Occipital lobe (tissue), 2 donors: ENCODE measurements around the gene PEAK3. TPM values are rescaled to one million over a fixed set of nuclear protein-coding genes. Genes with fewer than 3 reads are reported as not detected.

ENCODE experiments used
- DNase-seq: peaks from one replicate; lab custom pipeline; 2025; lab: John Stamatoyannopoulos, UW
- total RNA-seq: library from RNA; depleted of rRNA; stranded (reverse); fragments of >200 nt; gene quantifications from one replicate; pipeline ENCODE4 v1.2.3, GENCODE V29; 2014

PEAK3 gene, protein sequence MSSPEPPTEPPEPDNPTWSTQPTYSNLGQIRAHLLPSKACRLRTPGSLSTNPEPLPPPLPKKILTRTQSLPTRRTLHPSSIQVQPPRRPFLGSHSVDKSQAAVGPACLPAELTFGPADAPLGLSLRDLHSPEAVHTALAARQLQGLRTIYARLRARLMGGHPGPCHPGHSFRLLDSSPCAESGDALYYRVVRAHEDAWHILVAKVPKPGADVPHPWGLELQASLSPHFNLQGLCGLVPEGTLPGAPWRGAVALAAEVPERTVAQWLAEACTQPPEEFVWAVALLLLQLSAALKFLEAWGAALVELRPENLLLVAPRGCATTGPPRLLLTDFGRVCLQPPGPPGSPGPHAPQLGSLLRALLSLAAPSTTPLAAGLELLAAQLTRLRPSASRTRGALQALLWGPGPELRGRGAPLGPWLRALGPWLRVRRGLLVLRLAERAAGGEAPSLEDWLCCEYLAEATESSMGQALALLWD
- total RNA-seq: not detected

DNA sequence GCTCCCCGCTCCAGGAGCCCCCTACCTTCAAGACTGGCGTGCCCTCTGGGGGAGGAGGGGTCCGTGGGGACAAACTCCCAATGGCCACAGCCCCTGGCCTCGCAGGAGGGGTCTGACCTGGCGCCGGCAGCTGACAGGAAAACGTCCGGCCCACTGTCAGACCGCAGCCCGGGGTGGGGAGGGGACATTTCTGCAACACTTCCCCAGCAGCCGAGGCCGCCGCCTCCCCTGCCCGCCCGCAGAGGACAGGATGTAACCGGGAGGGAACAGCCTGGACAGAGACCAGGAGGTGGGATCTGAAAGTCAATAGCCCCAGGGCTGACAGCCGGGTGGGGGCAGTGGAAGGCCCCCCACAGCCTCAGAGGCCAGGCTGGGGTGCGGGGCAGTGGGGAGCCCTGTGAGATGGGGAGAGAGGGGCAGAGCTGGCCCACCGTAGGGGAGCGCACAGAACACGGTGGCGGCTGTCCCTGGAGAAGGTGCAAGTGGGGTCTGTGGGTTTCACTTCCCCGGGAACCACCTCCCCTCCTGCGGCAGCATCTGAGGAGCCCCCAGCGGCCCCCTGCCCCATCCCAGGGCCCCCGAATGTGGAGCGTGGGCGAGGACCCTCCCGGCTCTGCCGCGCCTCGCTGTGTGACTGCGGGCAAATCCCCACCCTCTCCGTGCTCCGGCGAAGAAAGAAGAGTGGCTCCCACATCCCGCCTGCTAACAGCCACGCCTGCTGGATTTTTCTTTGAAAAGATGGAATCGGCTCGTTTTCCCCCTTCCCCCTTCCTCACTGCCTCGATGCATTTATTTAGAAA lies at the start of gene PEAK3:
TSS of gene PEAK3 (minus strand) at position 114 of the 800 bp plus-strand sequence. CDS start 1,244 bp downstream, outside the sequence.
- DNase-seq: no peak

DNA sequence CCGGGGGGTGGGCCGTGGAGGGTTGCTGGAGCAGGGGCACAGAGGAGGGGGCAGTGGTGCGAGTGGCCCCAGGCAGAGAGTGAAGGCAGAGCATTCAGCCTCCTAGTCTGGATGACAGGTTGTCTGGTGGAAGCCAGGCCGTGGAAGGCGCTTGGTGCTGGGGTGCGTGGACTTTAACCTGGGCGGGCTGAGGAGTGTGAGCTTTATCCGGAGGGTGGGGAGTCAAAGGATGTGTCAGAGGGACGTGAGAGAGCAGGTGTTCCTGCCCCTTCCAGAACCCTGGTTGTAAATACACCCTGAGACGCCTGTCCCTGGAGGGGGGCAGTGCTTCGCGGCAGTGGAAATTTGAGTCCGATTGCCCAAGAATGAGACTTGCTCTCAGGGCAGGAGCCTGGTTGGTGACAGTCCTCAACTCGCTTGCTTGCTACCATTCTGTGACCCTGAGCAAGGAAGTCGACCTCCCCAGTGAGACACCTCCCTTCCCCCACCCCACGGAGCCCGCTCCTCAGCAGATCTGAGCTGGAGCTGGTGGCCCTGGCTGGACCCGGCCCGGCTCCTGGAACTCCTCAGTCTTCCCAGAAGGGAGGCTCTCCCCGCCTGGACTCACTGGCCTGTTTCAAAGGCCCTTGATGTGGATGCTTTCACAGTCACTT lies 48.8 kb upstream of the PEAK3 start:
- no peak for DNase-seq

DNA sequence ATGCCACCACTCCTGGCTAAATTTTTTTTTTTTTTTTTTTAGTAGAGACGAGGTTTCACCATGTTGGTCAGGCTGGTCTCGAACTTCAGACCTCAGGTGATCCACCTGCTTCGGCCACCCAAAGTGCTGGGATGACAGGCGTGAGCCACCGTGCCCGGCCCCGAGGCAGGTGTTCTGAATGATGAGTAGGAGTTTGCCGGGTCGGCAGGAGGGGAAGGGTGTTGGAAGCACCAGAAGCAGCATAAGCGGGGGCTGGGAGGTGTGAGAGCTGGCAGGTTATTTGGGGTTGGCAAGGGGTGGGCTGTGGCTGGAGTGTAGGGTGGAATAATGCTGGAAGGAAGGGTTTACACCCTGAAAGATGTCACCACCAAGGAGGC lies 48.3 kb upstream of the PEAK3 start:
- no peak for DNase-seq

DNA sequence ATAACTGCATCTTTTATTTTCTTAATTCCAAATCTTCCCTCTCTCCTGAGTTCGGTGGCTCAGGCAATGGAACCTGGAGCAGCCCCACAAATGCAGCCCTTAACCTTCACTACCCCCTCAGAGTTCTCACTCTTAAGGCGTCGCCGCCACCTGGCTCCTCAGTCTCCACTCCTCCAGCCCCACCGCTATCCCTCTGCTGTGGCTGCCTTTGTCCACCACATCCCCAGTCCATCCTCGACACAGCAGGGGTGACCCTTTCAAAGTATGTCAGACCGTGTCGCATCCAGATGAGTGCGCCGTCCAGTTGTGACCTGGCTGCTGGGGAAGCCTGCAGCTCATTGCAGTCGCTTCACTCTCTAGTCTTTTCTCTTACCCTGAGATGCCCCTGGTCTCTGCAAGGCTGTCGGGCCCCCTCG lies 47.5 kb upstream of the PEAK3 start:
- no peak for DNase-seq

DNA sequence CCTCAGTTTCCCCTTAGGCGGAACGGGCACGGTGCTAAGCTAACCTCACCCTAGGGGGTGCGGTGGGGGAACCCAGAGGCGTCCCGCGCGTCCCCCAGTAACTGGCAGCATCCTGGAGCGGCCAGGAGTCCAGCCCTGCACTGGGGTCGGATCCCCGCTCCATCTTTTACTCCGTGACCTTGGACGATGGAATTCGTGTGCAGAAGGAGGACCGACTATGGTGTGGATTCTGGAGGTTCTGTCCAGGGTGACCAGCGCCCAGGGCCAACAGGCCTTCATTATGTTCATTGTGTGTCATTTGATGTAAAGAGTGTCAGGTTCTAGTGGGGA lies 47.1 kb upstream of the PEAK3 start:
- no peak for DNase-seq

DNA sequence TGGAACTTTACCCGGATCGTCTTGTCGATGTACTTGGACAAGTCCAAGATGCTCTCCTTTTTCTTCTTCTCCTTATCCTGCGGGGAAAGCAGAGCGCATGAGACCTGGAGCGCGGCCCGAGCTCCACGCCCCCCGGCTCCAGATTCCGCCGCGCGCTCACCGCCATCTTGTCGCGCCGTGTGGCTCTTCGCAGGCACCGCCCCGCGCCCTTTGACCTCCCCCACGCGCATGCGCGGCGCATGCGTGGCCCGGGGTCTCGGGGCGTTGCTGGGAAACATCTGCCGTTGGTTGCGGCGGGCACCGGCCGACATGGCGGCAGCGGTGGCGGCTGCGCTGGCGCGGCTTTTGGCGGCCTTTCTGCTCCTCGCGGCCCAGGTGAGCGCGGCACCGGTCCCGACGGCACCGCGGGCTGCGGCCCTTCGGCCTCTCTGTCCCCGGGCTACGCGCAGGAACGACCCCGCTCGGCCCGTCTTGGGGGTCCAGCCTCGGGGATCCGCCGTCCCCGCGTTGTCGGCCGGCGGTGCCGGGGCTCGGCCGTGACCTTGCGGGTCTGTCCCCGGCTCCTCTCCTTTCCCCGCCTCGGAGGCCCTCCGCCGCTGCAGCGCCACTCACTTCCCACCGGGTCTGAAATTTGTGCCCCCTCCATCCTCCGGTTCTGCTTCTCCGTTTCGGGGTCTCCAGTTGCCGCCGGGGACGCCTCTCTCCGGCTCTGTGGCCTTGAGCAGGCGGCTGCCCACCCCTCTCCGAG lies 46.6 kb upstream of the PEAK3 start, which contains the start of the genes LSM7 and SPPL2B:
TSS of gene LSM7 (minus strand) at position 186 of the 748 bp plus-strand sequence. CDS start at position 166, 20 bp downstream.
TSS of gene SPPL2B (plus strand) at position 284 of the 748 bp plus-strand sequence. CDS start at position 310, 26 bp downstream.
- peak; percentile 71 for DNase-seq

DNA sequence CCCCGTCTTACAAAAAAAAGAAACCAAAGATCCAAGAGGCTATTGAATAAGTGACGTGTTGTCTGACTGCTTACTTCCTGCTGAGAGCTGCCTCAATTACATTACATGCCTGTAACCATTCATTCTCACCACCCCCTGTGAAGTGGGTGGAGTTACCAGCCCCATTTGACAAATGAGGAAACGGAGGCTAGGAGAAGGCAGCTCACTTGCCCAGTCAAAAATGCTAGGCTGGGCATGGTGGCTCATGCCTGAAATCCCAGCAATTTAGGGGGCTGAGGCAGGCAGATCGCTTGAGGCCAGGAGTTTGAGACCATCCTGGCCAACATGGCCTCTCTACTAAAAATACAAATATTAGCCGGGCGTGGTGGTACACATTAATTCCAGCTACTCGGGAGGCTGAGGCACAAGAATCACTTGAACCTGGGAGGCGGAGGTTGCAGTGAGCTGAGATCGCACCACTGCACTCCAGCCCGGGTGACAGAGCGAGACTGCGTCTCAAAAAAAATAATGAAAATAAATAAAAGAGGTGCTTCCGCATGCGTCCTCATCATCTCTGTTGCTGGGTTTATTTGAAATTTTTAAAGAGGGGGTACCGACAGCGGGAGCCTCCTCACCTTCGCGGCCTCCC lies 45.9 kb upstream of the PEAK3 start:
- DNase-seq: no peak

DNA sequence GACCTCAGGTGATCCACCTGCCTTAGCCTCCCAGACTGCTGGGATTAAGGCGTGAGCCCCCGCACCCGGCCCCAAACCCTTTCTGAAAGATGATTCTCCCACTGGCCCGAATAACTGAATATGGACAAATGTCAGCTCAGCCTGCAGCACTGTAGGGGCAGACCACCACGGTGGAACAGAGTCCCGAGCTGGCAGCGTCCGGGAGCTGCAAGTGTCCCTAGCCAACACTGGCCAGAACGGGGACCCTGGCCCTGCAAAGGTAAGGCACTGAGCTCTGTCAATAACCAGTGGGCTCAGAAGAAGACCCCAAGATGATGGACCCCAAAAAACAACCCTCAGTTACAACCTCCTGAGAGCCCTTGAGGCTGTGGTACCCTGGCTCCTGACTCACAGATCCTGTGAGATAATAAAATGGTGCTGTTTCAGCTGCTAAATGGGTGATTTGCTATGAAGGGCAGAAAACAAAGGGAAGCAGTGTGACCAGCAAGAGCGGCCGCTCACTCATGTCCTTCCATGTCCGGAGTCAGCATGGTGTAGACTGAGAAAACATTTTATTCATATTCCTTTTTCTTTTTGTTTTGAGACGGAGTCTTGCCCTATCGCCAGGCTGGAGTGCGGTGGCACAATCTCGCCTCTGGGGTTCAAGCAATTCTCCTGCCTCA lies 44.9 kb upstream of the PEAK3 start:
- no peak for DNase-seq

DNA sequence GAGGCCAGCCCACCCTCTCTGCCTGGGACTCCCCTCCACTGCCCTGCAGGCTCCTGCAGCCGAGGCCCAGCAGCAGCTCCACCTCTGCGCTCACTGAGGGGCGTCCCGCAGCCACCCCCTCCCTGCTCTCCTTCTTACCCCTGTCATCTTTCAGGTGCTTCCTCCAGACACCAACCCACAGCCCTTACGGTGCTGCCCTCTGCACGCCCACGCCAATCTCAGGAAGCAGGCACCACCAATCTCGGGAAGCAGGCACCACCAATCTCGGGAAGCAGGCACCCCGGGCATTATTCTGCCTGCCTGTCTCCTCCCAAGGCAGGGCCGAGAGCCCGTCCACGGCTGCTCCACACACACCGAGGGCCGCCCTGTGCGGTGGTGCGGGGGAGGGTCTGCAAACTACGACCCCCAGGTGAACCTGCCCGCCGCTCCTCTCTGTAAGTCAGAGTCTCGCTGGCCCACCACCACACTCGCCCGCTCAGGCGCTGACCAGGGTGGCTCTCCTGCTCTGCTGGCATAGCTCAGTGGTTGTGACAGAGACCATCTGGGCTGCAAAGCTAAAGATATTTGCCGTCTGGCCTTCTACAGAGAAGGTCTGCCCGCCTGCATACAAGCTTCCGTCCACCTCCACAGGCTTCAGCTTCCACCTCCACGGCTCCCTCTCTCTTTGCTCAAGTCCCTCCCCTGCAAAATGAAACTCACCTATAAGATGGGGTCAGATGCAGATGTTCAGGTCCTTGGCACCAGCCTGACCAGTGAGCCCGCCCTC lies 43.5 kb upstream of the PEAK3 start:
- DNase-seq: no peak

DNA sequence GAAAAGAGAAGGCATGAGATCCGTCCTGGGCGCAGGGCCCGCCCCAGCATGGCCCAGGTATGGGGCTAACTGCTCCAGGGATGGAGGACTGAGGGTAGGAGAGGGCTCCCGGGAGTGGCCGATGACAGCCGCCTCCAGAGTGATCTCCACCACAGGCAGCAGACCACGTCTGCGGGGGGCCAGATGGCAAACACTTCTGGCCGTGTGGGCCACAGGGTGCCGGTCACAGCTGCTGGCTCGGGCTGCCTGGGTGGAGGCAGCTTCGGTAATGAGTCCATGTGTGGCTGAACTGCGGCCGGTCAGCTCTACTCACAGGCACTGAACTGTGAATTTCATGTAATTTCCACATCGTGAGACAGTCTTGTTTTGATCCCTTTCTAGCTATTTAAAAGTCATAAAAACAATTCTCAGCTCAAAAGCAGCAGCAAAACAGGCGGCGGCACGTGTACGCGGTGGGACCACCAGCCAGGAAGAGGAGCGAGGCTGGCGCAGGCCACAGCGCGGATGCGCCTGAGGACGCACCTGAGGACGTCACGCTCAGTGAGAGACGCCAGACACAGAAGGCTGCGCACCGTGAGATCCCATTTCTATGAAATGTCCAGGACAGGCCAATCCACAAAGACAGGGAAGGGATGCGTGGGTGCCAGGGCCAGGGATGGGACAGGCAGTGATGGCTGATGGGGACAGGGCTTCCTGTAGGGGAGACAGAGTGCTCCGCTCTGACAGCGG lies 42.4 kb upstream of the PEAK3 start:
- DNase-seq: no peak

DNA sequence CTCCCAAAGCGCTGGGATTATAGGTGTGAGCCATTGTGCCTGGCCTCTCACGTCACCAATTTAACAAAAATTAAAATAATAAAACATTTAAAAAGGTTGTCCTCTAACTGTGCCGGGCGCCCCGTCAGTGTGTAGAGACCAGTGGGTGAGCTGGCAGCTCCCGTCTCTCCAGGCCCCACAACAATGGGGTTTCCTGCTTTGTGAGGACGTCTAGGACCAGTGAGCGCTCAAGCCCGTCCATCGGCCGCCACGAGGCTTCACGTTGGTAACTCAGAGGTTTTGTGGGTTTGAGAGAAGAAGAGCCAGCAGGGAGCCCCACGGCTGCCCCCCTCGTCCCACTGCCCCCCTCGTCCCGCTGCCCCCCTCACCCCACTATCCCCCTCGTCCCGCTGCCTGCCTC lies 41.7 kb upstream of the PEAK3 start:
- no peak for DNase-seq

DNA sequence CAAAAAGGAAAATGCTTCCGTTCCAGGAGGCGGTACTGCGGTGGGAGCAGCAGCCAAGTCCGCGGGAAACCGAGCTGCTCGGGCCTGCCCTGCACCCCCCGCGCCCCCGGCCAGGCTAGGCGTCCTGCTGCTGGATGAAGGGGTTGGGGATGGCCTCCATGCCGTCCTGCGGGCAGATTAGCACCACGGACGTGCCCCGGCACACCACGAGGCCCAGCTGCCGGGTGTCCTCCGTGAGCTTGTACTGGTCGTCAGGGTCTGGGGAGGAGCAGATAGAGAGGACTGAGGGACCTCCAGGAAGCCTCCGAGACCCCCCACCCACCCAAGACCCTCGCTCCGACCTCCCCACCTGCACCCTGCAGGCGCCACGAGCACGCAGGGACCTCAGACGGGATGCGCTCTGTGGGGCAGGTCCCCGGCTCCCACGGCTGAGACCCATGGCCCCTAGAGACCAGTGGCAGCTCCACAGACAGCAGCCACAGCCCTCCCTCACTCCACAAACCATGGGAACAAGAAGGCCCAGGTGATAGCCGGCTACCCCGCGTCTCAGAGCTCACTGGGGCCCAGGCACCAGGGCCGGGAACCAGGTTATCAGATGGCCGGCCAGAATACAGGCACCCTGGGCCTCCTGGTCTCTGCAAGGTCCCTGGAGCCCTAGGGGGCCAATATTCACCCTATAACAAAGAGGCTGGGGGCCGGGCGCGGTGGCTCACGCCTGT lies 39.7 kb upstream of the PEAK3 start:
- DNase-seq: no peak

DNA sequence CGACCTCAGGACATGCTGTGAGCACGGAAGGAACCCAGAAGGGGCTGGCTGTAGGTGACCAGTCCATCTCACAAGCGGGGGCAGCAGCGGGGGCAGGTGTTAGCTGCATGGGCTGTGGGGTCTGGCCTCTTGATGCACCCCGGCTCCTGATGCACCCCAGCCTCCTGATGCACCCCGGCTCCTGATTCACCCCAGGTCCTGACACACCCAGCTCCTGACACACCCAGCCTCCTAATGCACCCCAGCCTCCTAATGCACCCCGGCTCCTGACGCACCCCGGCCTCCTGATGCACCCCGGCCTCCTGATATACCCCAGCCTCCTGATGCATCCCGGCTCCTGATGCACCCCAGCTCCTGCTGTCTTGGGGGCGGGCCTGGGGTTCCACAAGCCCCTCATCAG lies 39.0 kb upstream of the PEAK3 start:
- DNase-seq: no peak

DNA sequence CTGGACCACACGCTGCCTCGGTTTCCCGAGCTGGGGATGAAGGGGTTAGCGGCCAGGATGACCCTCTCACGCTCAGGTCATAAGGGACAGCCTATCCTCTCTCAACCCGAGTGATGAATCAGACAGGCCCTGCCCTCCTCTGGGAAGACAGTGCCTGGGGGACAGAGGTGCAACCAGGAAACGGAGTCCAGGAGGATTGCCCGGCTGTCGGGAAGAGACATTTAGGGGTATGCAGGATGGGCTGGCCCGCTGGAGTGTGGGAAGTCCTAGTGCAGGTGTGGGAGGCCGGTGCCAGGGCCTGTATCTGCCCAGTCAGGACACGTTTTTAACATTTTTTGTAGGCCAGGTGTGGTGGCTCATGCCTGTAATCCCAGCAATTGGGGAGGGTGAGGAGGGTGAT lies 38.1 kb upstream of the PEAK3 start:
- DNase-seq: no peak

DNA sequence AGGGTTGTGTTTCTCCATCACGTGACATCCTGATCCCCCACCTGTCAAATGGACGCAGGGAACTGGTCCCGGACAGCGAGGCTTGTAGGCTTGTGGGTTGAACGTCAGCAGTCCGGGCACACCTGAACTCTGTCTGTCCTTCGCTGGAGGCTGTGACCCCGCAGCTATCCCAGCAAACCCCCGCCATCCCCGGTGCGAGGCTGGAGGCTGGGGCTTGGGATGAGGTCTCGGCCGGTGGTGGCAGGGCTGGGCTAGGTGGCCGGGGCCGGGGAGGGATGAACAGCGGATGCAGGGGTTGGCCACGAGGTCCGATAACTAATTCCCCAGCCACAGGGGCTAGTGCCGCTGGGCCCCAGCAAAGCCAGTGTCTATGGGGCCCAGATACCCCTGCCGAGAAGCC lies 37.6 kb upstream of the PEAK3 start:
- no peak for DNase-seq

DNA sequence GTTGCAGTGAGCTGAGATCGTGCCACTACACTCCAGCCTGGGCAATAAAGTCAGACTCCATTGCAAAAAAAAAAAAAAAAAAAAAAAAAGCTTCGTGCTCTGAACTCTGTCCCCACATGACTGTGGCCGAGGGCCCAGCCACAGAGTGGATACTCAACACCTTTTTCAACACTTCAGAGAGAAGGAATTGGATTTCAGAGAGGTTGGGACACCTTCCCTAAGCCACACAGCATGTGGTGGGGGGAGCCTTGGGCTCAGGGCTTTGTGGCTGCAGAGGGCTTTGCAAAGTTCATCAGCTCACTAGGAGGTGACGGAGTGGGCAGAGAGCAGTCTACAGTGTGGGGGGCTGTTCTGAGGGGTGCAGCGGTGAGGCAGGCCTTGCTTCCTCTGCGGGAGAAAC lies 36.9 kb upstream of the PEAK3 start:
- DNase-seq: no peak

DNA sequence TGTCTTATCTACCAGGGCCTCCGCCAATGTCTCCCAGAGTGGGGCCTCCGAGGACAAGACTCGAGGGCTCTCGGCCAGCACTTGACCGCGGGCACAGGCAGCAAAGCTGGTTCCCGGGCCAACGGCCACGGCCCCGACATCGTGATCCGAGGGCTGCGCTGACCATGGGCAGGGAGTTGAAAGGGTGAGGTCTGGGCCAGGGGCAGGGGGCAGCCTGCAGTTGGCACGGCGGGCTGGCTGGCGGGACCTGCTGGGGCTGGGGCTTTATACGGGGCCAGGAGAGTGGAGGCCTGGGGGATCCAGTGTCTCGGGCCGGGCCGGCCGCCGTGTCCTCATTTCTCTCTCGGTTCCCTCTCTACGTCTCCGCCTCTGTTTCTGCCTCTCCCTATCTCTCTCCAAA lies 35.8 kb upstream of the PEAK3 start:
- no peak for DNase-seq

DNA sequence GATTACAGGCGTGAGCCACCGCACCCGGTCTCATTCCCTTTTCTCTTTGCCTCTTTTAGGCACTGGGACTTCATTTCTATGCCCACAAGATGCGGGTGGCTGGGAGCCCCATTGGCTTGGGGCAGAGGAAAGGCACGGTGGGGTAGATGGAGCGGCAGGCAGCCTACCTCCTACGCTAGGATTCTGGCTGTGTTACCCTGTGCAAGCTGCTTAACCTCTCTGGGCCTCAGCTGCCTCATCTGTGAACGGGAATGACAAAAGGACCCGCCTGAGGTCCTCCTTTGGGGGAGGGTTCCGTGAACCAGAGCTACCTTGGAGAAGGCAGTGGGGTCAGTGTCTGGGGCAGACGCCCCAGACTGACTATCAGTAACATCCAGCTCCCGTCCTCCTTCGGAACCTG lies 35.3 kb upstream of the PEAK3 start:
- no peak for DNase-seq
